ENCODE measurements around the gene STARD9. TPM values are rescaled to one million over a fixed set of nuclear protein-coding genes. Genes with fewer than 3 reads are reported as not detected.

The STARD9 gene
- total RNA-seq, 1 donor from 2014 or later, result 1.6 TPM

DNA sequence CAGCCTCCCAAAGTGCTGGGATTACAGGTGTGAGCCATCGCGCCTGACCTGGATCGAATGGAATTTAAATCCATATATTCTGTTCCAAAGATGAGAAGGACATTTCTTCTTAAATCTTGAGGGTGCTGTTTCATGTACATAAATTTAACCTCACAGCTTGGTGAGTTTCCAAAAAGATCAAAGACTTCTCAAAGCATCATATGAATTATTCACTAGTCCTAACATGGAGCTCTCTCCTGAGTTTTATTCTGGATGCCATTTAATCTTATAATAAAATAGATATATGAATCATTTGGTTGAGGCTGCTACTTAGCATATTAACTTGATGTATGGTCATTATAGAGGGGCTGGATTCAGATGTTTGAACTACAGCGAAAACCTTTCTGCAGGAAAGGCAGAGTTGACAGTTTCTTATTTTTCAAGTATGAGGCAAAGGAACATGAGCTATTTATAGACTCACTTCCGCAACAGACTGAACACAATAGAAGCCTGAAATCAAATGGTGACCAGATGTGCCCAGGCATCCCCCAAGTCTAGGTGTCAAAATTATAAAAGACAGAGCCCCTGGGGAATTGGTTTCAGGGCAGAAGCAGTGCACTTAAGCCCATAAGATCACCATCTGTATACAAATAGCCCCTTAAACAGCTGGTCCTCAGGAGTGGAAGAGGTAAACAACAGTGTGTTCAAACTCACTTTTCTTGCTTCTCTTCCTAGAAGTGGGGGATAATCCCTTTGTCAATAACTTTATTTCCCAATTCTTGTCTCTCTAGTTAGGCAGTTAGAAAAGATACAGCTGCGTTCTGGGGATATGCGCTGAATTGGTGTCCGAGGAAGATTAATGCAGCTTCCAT lies 29.7 kb downstream of the STARD9 start:
- FAIRE-seq, result no peak
- H3K27me3 ChIP-seq (ENCODE audit: control insufficient read depth, insufficient read depth, low read length), result no peaks in the 10 kb centered on the region
- DNase-seq (ENCODE audit: low read depth), result no peak
- no peak overlapping the region for H3K4me3 ChIP-seq (ENCODE audit: low read depth, low read length)
- TF ChIP-seq, protein P1, sequence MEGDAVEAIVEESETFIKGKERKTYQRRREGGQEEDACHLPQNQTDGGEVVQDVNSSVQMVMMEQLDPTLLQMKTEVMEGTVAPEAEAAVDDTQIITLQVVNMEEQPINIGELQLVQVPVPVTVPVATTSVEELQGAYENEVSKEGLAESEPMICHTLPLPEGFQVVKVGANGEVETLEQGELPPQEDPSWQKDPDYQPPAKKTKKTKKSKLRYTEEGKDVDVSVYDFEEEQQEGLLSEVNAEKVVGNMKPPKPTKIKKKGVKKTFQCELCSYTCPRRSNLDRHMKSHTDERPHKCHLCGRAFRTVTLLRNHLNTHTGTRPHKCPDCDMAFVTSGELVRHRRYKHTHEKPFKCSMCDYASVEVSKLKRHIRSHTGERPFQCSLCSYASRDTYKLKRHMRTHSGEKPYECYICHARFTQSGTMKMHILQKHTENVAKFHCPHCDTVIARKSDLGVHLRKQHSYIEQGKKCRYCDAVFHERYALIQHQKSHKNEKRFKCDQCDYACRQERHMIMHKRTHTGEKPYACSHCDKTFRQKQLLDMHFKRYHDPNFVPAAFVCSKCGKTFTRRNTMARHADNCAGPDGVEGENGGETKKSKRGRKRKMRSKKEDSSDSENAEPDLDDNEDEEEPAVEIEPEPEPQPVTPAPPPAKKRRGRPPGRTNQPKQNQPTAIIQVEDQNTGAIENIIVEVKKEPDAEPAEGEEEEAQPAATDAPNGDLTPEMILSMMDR (IDR thresholded peaks at IDR 0.05; ENCODE audit: insufficient read depth, low read length, severe bottlenecking), result no peak
- H3K36me3 ChIP-seq (ENCODE audit: control insufficient read depth, insufficient read depth, low read length), result no peaks in the 10 kb centered on the region

DNA sequence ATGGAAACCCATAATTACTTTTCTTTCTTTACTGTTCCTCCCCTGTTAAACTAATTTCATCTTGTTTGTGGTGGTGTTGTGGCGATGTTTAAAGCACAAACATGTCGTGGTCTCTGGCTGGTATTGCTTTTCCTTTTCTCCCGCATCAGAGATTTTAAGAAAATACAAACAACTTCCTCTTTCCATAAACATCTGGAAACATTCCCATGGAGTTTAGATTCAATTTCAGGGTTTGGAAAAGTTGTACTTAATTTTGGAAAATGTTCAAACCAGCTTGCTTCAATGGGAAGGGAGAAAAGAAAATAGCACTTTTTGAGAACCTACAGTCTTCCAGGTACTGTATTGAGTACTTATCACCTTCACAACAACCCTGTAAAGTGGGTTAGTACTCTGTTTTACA lies 30.4 kb downstream of the STARD9 start:
- H3K4me3 ChIP-seq (ENCODE audit: low read depth, low read length), result no peak overlapping the region
- DNase-seq (ENCODE audit: low read depth), result no peak
- no peak for FAIRE-seq
- TF ChIP-seq, protein P1 (IDR thresholded peaks at IDR 0.05; ENCODE audit: insufficient read depth, low read length, severe bottlenecking), result no peak
- no peaks in the 10 kb centered on the region for H3K36me3 ChIP-seq (ENCODE audit: control insufficient read depth, insufficient read depth, low read length)
- no peaks in the 10 kb centered on the region for H3K27me3 ChIP-seq (ENCODE audit: control insufficient read depth, insufficient read depth, low read length)

DNA sequence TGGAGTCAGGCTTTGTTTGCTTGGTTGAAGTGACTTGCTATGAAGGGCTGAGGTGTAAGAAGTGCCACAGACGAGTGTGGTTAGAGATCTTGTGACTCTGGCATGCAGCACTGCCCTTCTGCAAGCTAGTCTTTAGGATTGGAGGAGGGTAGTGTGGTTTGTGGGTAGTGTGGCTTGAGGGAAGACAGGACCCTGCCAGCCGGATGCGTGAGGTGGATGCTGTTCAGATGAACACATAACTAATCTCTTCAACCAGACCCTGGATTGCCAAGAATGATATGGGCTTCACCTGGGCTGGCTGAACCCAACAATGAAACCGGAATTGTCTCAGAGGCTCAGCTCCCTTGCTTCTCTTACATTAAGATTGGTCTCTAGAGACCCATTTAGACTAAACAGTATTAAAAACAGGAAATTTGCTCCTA lies 32.7 kb downstream of the STARD9 start:
- TF ChIP-seq, protein P1 (IDR thresholded peaks at IDR 0.05; ENCODE audit: insufficient read depth, low read length, severe bottlenecking), result no peak
- no peak for DNase-seq (ENCODE audit: low read depth)
- no peak for FAIRE-seq
- Histone ChIP-seq H3K4me3 (ENCODE audit: low read depth, low read length) (no peak overlapping the region), H3K36me3 (ENCODE audit: control insufficient read depth, insufficient read depth, low read length) (no peaks in the 10 kb centered on the region), H3K27me3 (ENCODE audit: control insufficient read depth, insufficient read depth, low read length) (no peaks in the 10 kb centered on the region)

DNA sequence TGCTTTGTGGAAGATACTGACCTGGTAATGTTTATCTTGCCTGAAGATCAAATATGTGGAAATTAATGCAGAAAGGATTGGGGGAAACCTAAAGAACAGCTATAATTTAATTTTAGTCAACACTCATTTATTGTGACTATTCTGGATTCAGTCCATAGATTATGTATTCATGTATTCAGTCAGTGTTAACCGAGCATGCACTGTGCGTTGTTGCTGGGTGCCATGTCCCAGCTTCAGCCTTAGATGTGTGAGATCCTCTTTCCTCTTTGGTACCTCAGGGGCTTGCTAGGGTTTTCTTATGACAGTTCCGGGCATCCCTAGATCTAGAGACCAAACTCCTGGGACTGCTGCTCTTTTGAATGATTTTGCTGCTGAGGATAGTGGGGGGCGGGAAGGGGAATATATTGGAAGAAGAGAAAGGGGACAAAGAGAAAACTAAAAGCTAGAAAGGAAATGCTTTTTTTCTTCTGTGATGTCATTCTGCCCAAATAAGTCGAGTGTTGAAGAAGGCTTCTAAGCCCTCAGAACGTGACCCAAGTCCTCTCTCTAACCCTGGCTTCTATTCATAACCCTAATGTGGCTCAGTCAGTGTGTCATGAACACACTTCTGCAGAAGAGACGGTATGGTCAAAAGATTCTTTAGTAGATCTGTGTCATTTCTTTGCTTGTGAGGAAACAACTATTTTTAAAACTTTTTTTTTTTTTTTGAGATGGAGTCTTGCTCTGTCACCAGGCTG lies 33.5 kb downstream of the STARD9 start:
- no peaks in the 10 kb centered on the region for H3K36me3 ChIP-seq (ENCODE audit: control insufficient read depth, insufficient read depth, low read length)
- H3K4me3 ChIP-seq (ENCODE audit: low read depth, low read length), result no peak overlapping the region

DNA sequence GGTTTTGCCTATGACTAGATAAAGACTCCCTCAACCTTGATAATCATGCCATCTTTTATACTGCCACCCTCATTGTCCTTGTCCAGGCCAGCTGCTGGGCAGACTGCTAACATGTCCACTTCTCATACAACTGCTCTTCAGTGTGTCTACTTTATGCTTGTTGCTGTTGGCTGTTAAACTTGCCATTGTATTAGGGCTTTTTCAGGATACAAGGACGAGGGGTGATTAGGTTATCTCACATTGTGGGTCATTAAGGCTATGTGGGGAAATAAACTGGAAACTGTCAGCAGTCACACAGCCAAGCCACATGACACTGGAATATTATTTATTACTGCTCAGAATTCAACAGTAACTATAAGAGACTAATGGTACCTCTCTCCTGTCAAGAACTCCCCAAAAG lies 36.1 kb downstream of the STARD9 start:
- no peak for FAIRE-seq
- DNase-seq (ENCODE audit: low read depth), result no peak
- H3K4me3 ChIP-seq (ENCODE audit: low read depth, low read length), result no peak overlapping the region
- no peaks in the 10 kb centered on the region for H3K27me3 ChIP-seq (ENCODE audit: control insufficient read depth, insufficient read depth, low read length)
- no peaks in the 10 kb centered on the region for H3K36me3 ChIP-seq (ENCODE audit: control insufficient read depth, insufficient read depth, low read length)
- TF ChIP-seq, protein P1 (IDR thresholded peaks at IDR 0.05; ENCODE audit: insufficient read depth, low read length, severe bottlenecking), result no peak

More for the DNA sequence above, 33.5 kb downstream of the STARD9 start:
- DNase-seq (ENCODE audit: low read depth), result no peak
- no peaks in the 10 kb centered on the region for H3K27me3 ChIP-seq (ENCODE audit: control insufficient read depth, insufficient read depth, low read length)
- no peak for FAIRE-seq
- TF ChIP-seq, protein P1 (IDR thresholded peaks at IDR 0.05; ENCODE audit: insufficient read depth, low read length, severe bottlenecking), result no peak
